DMS114 treated with DMSO at 0.1 percent for 48 hours (cell line): ENCODE results near the gene FNDC3B.

ENCODE experiments used
- DNase-seq: peaks from one replicate; lab custom pipeline; 2025; ENCODE audit not compliant: unreplicated experiment; lab: John Stamatoyannopoulos, UW

The FNDC3B gene

GRCh38 chr3:172410702-172411477, 371.5 kb downstream of the FNDC3B start:
- DNase-seq: no peak

DNA sequence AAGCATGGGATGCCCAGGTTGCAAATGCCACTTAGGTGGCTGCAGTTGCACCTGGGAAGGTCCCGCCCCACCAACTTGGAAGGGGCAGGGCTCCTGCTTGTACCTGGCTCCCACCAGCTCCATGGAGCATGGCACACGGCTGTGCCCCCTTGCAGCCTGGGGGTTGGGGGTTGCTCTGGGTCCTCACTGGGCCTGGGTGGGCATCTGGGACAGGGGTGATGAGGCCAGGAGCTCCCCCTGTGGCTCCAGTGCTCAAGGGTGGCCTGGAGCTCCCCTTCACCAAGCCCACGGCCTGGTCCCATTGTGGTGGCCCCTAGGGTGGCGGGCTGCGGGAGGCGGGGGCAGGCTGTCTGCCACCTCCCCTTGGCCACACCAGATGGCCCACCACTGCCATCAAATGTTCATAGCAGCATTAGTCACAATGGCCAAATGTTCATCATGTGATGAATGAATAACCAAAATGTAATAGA, 372.1 kb downstream of the FNDC3B start:
- DNase-seq: no peak

DNA sequence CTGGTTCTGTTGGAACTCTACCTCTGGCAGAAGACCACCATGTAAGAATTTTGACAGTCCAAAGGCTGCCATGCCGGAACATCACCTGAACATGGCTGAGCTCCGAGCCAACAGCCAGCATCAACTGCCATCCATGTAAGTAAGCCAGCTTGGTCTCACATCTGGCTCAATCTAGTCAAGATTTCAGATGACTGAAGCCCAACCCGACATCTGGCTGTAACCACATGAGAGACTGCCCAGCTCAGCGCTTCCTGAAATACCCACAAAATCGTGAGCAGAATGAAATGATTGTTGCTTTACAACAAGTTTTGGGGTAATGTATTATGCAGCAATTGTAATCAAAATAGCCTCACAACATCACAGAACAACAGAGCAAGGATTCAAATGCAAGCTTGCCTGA, 375.9 kb downstream of the FNDC3B start:
- DNase-seq: no peak

DNA sequence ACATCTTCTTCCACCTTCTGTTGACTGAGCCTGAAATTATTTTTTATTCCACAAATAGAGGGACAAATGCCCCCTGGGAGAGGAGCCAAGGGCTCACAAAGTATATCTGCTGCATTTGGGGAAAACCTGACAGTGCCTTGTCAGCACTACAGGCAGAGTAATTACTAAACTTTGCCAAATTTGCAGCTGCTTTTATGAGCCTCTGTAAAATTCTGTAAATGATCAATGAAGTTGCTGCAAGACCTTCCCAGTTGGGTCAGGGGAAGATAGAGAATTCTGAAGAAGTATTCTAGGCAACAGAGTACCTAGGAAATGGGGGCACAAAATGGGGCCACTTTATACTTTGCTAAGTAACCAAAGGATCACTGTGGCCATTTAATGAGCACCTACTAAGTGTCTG, 398.3 kb downstream of the FNDC3B start:
- DNase-seq: no peak

DNA sequence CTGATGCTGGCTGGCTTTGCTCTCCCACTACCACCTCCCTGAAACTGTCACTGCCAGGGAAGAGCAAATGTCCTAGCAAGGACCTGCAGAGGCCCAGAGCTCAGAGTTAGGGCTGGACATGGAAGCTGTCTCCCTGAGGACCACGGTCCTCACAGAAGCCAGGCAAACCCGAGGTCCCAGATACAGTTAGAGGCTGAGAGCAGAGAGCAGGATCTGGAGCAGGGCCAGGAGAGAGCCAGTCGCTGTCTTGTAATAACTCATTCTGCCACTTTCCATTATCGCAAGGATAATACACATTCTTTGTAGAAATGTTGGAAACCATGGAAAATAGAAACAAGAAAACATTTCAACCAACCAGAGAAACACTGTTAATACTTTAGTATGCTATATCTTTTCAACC, 398.8 kb downstream of the FNDC3B start:
- DNase-seq: no peak

DNA sequence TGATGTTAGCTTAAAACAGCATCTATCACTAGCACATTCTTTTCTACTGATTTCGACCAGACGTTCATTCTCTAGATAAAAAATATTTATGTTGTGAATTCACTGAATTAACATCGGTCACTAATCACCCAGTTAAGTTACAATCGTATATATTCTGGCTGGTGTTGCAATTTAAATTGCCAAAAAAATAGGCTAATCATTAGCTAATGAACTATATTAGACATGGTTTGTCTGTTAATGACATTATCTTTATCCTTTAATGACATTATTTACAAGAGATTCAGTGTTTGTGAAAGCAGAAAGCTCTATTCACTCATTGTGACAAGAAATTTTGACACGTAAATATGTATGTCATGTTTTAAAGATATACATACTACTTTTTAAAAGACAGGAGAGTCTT, 402.2 kb downstream of the FNDC3B start:
- no peak for DNase-seq

- DNase-seq: no peak
Observed at GRCh38 chr3:172442606-172443005, 403.2 kb downstream of the FNDC3B start.

GRCh38 chr3:172444821-172445220, 405.4 kb downstream of the FNDC3B start:
- no peak for DNase-seq

- no peak for DNase-seq
Observed at GRCh38 chr3:172446198-172446597, 406.8 kb downstream of the FNDC3B start.

GRCh38 chr3:172447611-172448579, 408.5 kb downstream of the FNDC3B start, which contains the start of gene GHSR:
Gene GHSR (minus strand): TSS chr3:172448456. CDS start chr3:172448413, 43 bp downstream.
- no peak for DNase-seq

- no peak for DNase-seq
Observed at GRCh38 chr3:172448661-172449465, 409.5 kb downstream of the FNDC3B start.

DNA sequence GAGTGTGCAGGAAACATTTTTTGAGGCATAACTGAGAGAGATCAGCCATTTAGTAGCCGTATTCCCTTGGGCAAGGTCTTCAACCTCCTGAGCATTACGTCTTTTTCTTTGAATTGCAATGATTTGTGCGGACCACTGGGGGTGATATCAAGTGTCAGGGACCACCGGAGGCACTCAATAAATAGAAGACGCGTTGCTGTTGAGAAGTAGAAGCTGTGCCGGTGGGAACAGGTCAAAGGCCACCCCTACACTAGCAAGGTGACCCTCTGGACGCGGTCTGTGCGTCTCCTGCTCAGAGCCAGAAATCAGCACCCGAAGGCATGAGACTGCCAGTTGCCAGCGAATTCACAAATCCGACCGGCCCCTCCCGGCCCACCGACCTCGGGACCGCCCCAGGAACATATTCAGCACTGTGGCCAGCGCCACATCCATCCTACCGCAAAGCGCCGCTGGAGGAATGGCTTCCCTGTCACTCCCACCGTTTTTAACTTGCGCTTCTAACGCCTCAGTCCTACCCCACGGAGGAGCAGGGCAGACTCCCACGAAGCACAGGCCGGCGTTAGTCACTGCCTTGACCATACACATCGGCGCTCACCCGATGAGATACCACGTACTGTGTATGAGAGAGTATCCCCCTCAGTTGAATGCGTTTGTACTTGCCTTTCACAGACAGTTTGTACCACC, 410.2 kb downstream of the FNDC3B start:
- no peak for DNase-seq
